Measurements from ENCODE around the gene FLNB. TPM values are rescaled to one million over a fixed set of nuclear protein-coding genes. Genes with fewer than 3 reads are reported as not detected.

The FLNB gene
- total and polyA plus RNA-seq, 9 of the 15 experiments (the other 6 are each of a cell fraction or from before 2014, with no cell fraction given): 9.4 to 48.1 (median 25.6) TPM

GRCh38 chr3:58160399-58160798, 152.2 kb downstream of the FLNB start:
- WGBS (ENCODE audit: insufficient coverage, low coverage, missing lambda C conversion rate): 100% methylated on average over 1 of the region's 1 CpG
- TF ChIP-seq ERF (CRISPR knock-in tag; IDR thresholded peaks at IDR 0.05): no peak
- TF ChIP-seq RBM25 (IDR thresholded peaks at IDR 0.05; ENCODE audit: low read depth, low read length, severe bottlenecking): peak; percentile 66
- TF ChIP-seq BRF1 (IDR thresholded peaks at IDR 0.05; ENCODE audit: borderline replicate concordance, extremely low read depth, insufficient read length): no peak
- TF ChIP-seq ZFP36 (IDR thresholded peaks at IDR 0.05; ENCODE audit: low read depth, low read length, partially characterized antibody): peak; percentile 90
- TF ChIP-seq MITF (IDR thresholded peaks at IDR 0.05): no peak
- TF ChIP-seq BCOR (IDR thresholded peaks at IDR 0.05): peak; percentile 77
- peak; percentile 31 to 32; a peak in 2 of 4 replicates for TF ChIP-seq KDM1A (IDR thresholded peaks at IDR 0.05)
- no peak for TF ChIP-seq ZNF445 (CRISPR knock-in tag; IDR thresholded peaks at IDR 0.05; ENCODE audit: low read depth)
- no peak for TF ChIP-seq RAD51 (IDR thresholded peaks at IDR 0.05; ENCODE audit: borderline replicate concordance, low read depth)
- Histone ChIP-seq H3K4me3 (no peak overlapping the region), H3K27me3 (ENCODE audit: control insufficient read depth in 2 of 2, insufficient read depth in 2 of 2, low read length in 2 of 2) (no peaks in the 10 kb centered on the region), H3K36me3 (ENCODE audit: control insufficient read depth, insufficient read depth, low read length) (peaks cover 51% of the 10 kb centered on the region; the same call in 2 of the 3 replicates), H3K4me2 (ENCODE audit: insufficient read depth, low read length) (no peak overlapping the region), H3K4me1 (replicated peaks in 1 of 2; ENCODE audit: control insufficient read depth in 2 of 2, insufficient read depth in 2 of 2, low read length in 2 of 2) (peaks cover 20 to 28% of the 10 kb centered on the region in 2 experiments), H3K27ac (ENCODE audit: extremely low read depth, low read depth, low read length) (no peak overlapping the region), H3K9me3 (replicated peaks; ENCODE audit: control insufficient read depth, insufficient read depth, low read depth, low read length) (no peaks in the 10 kb centered on the region), H3K79me2 (ENCODE audit: control insufficient read depth, insufficient read depth, low read length) (no peaks in the 10 kb centered on the region), H4K20me1 (replicated peaks; ENCODE audit: control insufficient read depth, insufficient read depth, low read length) (no peaks in the 10 kb centered on the region), H2AFZ (ENCODE audit: low read depth, low read length) (no peak overlapping the region), H3K9ac (ENCODE audit: insufficient read depth in 1 of 2, low read depth in 2 of 2, low read length in 2 of 2) (no peak overlapping the region), H3K9me1 (ENCODE audit: control insufficient read depth, insufficient read depth, low read length) (no peaks in the 10 kb centered on the region)
- DNase-seq (ENCODE audit: extremely low read depth in 1 of 4, low spot score in 3 of 4) (no peak), FAIRE-seq (peak; percentile 11), ATAC-seq (no peak)
- no TSS peak for BruUV-seq (replicated peaks)
- intact Hi-C loops (cut with micrococcal nuclease): no loop called here
- in situ Hi-C loops (cut with MboI): loop anchor here (25.0 kb wide), 1 partner anchor 148 kb away; the partner anchor contains the start of gene FLNB
- ChIA-PET POLR2A (interaction anchor here (1.4 kb wide), 1 partner anchor 12 kb away, joined by 4 read pairs; no protein-coding TSS in a partner anchor), CTCF (ENCODE audit: low intra/inter-chr PET ratio) (no interaction called here)

All from K562 (cell line).